Kidney tubule cell (primary cell): ENCODE measurements around the gene SPTA1.

Experiments used
- DNase-seq: peaks from one replicate; pipeline ENCODE4 v3.0.0-alpha.2; 2018; ENCODE audit warnings: low spot score

Gene SPTA1

DNA sequence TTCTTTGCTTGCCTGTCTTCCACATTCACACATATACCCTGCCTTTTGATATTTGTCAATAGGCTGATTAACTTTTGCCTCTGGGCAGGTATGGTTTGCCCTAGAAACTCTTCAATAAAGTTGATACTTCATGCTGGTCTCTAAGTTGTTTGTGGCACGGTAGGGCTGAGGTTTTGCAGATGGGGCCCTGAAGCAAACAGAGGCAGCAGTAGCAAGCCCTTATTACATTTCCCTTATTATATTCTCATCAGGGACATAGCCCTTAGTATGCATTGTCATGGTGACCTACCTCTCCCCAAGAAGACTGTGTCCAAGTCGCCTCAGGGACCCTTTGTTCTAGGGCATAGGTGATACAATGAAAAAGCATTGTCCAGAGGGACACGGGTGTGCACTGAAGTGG is 116.0 kb downstream of the SPTA1 start, which contains the start of gene OR6P1:
OR6P1 (minus strand) TSS at position 101 of the 400 bp plus-strand sequence. CDS start 6,976 bp downstream, outside the sequence.
- no peak for DNase-seq

DNA sequence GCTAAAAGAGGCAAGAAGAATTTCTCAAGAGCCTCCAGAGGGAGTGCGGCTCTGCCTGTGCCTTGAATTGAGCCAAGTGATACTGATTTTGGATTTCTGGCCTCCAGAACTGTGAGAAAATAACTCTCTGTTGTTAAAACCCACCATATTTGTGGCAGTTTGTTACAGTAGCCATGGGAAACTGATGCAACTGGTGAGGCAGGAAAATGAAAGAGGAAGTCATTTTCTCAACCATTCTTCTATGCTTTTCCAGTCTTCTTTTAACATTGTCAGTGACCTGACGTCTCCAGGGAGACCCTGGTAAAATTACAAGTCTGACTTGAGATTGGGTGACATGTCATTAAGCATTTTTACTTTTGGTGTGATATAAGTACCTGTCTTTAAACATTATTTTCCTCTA is 121.9 kb downstream of the SPTA1 start:
- no peak for DNase-seq

DNA sequence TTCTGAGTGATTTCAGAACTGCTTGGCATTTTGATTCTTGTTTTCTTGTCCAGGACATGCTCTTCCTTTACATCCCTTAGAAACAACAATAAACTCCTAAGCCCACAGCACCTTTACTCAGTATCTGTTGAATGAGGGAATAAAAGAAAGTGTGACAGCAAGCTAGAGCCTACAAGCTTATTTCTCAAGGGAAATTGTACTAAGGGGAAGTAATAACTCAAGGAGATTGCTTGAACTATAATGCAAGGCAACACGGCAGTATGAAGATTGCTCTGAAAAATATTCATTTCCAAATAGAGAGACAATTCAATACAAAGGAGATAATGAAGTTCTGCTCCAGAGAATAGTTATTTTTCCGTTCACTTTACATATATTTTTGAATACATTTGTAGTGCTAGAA is 122.7 kb downstream of the SPTA1 start:
- no peak for DNase-seq
